ENCODE data around the gene PHLPP2.
A peak's percentile ranks its signal among the peaks of the same experiment; 100 is the strongest.

Gene PHLPP2

GRCh38 chr16:71724320-71724751 is at the start of gene PHLPP2:
Gene PHLPP2, minus strand, starts transcription at chr16:71724701. Its CDS starts 9,906 bp downstream, at chr16:71714795.
- Mint-ChIP-seq H3K27ac (peak within 1 kb of the TSS; percentile 69), H3K27me3 (ENCODE audit: low read depth) (peaks cover 15% of the 10 kb centered on the region), H3K4me3 (peak within 1 kb of the TSS; percentile 82), H3K36me3 (ENCODE audit: low read depth) (no peaks in the 10 kb centered on the region), H3K9me3 (no peaks in the 10 kb centered on the region), H3K4me1 (ENCODE audit: low read depth) (peaks cover 22% of the 10 kb centered on the region)

GRCh38 chr16:71771571-71771970 is 47.1 kb upstream of the PHLPP2 start:
- Mint-ChIP-seq H3K27ac (no peak overlapping the region), H3K27me3 (ENCODE audit: low read depth) (no peaks in the 10 kb centered on the region), H3K4me1 (ENCODE audit: low read depth) (peaks cover 15% of the 10 kb centered on the region), H3K36me3 (ENCODE audit: low read depth) (peaks cover 28% of the 10 kb centered on the region), H3K4me3 (no peak overlapping the region), H3K9me3 (no peaks in the 10 kb centered on the region)

GRCh38 chr16:71769222-71769621 is 44.7 kb upstream of the PHLPP2 start:
- Mint-ChIP-seq H3K27ac (no peak overlapping the region), H3K4me1 (ENCODE audit: low read depth) (peaks cover 8% of the 10 kb centered on the region), H3K4me3 (no peak overlapping the region), H3K27me3 (ENCODE audit: low read depth) (no peaks in the 10 kb centered on the region), H3K36me3 (ENCODE audit: low read depth) (peaks cover 26% of the 10 kb centered on the region), H3K9me3 (no peaks in the 10 kb centered on the region)

- H3K36me3 Mint-ChIP-seq (ENCODE audit: low read depth): peaks cover 34% of the 10 kb centered on the region
These were observed 42.8 kb upstream of the PHLPP2 start for GRCh38 chr16:71767060-71767900.

GRCh38 chr16:71762186-71762585 is 37.7 kb upstream of the PHLPP2 start:
- H3K27me3 Mint-ChIP-seq (ENCODE audit: low read depth): no peaks in the 10 kb centered on the region
- H3K4me3 Mint-ChIP-seq: no peak overlapping the region
- H3K27ac Mint-ChIP-seq: no peak overlapping the region
- H3K36me3 Mint-ChIP-seq (ENCODE audit: low read depth): peaks cover 33% of the 10 kb centered on the region
- peaks cover 6% of the 10 kb centered on the region for H3K4me1 Mint-ChIP-seq (ENCODE audit: low read depth)
- no peaks in the 10 kb centered on the region for H3K9me3 Mint-ChIP-seq

More at GRCh38 chr16:71767060-71767900, 42.8 kb upstream of the PHLPP2 start:
- Mint-ChIP-seq H3K4me1 (ENCODE audit: low read depth) (peaks cover 8% of the 10 kb centered on the region), H3K27ac (no peak overlapping the region), H3K9me3 (no peaks in the 10 kb centered on the region), H3K4me3 (no peak overlapping the region), H3K27me3 (ENCODE audit: low read depth) (no peaks in the 10 kb centered on the region)

GRCh38 chr16:71761097-71761496 is 36.6 kb upstream of the PHLPP2 start:
- Mint-ChIP-seq H3K27me3 (ENCODE audit: low read depth) (no peaks in the 10 kb centered on the region), H3K36me3 (ENCODE audit: low read depth) (peaks cover 37% of the 10 kb centered on the region), H3K4me1 (ENCODE audit: low read depth) (no peaks in the 10 kb centered on the region), H3K4me3 (no peak overlapping the region), H3K9me3 (no peaks in the 10 kb centered on the region), H3K27ac (no peak overlapping the region)

GRCh38 chr16:71758293-71758760 is 33.8 kb upstream of the PHLPP2 start:
- Mint-ChIP-seq H3K9me3 (no peaks in the 10 kb centered on the region), H3K4me1 (ENCODE audit: low read depth) (peaks cover 3% of the 10 kb centered on the region), H3K27me3 (ENCODE audit: low read depth) (no peaks in the 10 kb centered on the region), H3K27ac (no peak overlapping the region), H3K36me3 (ENCODE audit: low read depth) (peaks cover 45% of the 10 kb centered on the region), H3K4me3 (no peak overlapping the region)

- Mint-ChIP-seq H3K27me3 (ENCODE audit: low read depth) (no peaks in the 10 kb centered on the region), H3K9me3 (no peaks in the 10 kb centered on the region), H3K27ac (peak overlapping the region; percentile 15), H3K4me3 (no peak overlapping the region), H3K36me3 (ENCODE audit: low read depth) (peaks cover 49% of the 10 kb centered on the region), H3K4me1 (ENCODE audit: low read depth) (peaks cover 3% of the 10 kb centered on the region)
These were observed 30.2 kb upstream of the PHLPP2 start for GRCh38 chr16:71754652-71755051.

GRCh38 chr16:71754108-71754507 is 29.6 kb upstream of the PHLPP2 start:
- Mint-ChIP-seq H3K9me3 (no peaks in the 10 kb centered on the region), H3K4me1 (ENCODE audit: low read depth) (peaks cover 3% of the 10 kb centered on the region), H3K27ac (no peak overlapping the region), H3K4me3 (no peak overlapping the region), H3K36me3 (ENCODE audit: low read depth) (peaks cover 51% of the 10 kb centered on the region), H3K27me3 (ENCODE audit: low read depth) (no peaks in the 10 kb centered on the region)

GRCh38 chr16:71748226-71748625 is 23.7 kb upstream of the PHLPP2 start:
- Mint-ChIP-seq H3K9me3 (no peaks in the 10 kb centered on the region), H3K27me3 (ENCODE audit: low read depth) (no peaks in the 10 kb centered on the region), H3K36me3 (ENCODE audit: low read depth) (peaks cover 44% of the 10 kb centered on the region), H3K4me3 (no peak overlapping the region), H3K27ac (no peak overlapping the region), H3K4me1 (ENCODE audit: low read depth) (no peaks in the 10 kb centered on the region)

- H3K27ac Mint-ChIP-seq: no peak overlapping the region
- peaks cover 39% of the 10 kb centered on the region for H3K36me3 Mint-ChIP-seq (ENCODE audit: low read depth)
- no peaks in the 10 kb centered on the region for H3K4me1 Mint-ChIP-seq (ENCODE audit: low read depth)
- no peaks in the 10 kb centered on the region for H3K27me3 Mint-ChIP-seq (ENCODE audit: low read depth)
- H3K4me3 Mint-ChIP-seq: no peak overlapping the region
- no peaks in the 10 kb centered on the region for H3K9me3 Mint-ChIP-seq
These were observed 22.0 kb upstream of the PHLPP2 start for GRCh38 chr16:71746442-71747046.

- H3K4me3 Mint-ChIP-seq: no peak overlapping the region
- no peak overlapping the region for H3K27ac Mint-ChIP-seq
- no peaks in the 10 kb centered on the region for H3K4me1 Mint-ChIP-seq (ENCODE audit: low read depth)
- no peaks in the 10 kb centered on the region for H3K27me3 Mint-ChIP-seq (ENCODE audit: low read depth)
- H3K9me3 Mint-ChIP-seq: no peaks in the 10 kb centered on the region
- H3K36me3 Mint-ChIP-seq (ENCODE audit: low read depth): peaks cover 33% of the 10 kb centered on the region
These were observed 14.4 kb upstream of the PHLPP2 start for GRCh38 chr16:71738855-71739254.

GRCh38 chr16:71737501-71737900 is 13.0 kb upstream of the PHLPP2 start:
- Mint-ChIP-seq H3K27me3 (ENCODE audit: low read depth) (no peaks in the 10 kb centered on the region), H3K4me3 (no peak overlapping the region), H3K4me1 (ENCODE audit: low read depth) (no peaks in the 10 kb centered on the region), H3K36me3 (ENCODE audit: low read depth) (peaks cover 39% of the 10 kb centered on the region), H3K9me3 (no peaks in the 10 kb centered on the region), H3K27ac (no peak overlapping the region)

GRCh38 chr16:71734511-71734910 is 10.0 kb upstream of the PHLPP2 start:
- H3K4me1 Mint-ChIP-seq (ENCODE audit: low read depth): peaks cover 3% of the 10 kb centered on the region
- H3K9me3 Mint-ChIP-seq: no peaks in the 10 kb centered on the region
- no peak overlapping the region for H3K4me3 Mint-ChIP-seq
- H3K27ac Mint-ChIP-seq: no peak overlapping the region
- H3K27me3 Mint-ChIP-seq (ENCODE audit: low read depth): no peaks in the 10 kb centered on the region
- H3K36me3 Mint-ChIP-seq (ENCODE audit: low read depth): peaks cover 49% of the 10 kb centered on the region

GRCh38 chr16:71732587-71732986 is 8.1 kb upstream of the PHLPP2 start:
- H3K27ac Mint-ChIP-seq: no peak overlapping the region
- H3K36me3 Mint-ChIP-seq (ENCODE audit: low read depth): peaks cover 38% of the 10 kb centered on the region
- H3K4me1 Mint-ChIP-seq (ENCODE audit: low read depth): peaks cover 3% of the 10 kb centered on the region
- no peak overlapping the region for H3K4me3 Mint-ChIP-seq
- H3K27me3 Mint-ChIP-seq (ENCODE audit: low read depth): no peaks in the 10 kb centered on the region
- no peaks in the 10 kb centered on the region for H3K9me3 Mint-ChIP-seq
